Measurements from ENCODE around the gene RGL4.

DNA sequence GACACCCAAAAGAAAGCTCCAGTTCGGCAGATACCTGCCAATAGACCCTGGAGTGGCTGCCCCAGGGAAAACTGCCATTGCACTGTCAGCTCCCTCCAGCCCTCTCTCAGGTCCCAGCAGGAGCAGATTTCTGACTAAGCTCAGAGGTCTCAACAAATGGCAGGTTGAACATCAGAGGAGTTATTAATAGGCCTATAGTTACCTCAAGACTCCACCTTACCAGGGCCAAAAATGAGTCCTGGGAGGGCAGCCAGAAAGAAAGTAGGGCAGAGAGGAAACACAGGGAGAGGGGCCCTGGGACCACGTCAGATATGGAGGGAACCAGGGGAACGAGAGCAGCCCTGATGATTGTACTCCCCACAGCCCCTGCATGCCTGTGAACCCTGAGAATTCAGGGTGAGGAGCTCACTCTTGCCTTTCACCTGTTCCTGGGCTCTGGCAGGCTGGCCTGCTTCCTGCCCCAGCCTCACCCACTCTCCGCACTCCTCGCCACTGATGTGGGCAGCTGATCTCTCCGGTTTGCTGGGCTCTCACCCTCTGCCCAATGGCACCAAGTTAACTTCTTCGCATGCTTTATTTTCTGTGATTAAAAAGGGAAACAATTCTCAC, 4.3 kb upstream of the RGL4 start:
- no peak for TF ChIP-seq POLR2A (IDR thresholded peaks at IDR 0.05)
- TF ChIP-seq, protein P1, sequence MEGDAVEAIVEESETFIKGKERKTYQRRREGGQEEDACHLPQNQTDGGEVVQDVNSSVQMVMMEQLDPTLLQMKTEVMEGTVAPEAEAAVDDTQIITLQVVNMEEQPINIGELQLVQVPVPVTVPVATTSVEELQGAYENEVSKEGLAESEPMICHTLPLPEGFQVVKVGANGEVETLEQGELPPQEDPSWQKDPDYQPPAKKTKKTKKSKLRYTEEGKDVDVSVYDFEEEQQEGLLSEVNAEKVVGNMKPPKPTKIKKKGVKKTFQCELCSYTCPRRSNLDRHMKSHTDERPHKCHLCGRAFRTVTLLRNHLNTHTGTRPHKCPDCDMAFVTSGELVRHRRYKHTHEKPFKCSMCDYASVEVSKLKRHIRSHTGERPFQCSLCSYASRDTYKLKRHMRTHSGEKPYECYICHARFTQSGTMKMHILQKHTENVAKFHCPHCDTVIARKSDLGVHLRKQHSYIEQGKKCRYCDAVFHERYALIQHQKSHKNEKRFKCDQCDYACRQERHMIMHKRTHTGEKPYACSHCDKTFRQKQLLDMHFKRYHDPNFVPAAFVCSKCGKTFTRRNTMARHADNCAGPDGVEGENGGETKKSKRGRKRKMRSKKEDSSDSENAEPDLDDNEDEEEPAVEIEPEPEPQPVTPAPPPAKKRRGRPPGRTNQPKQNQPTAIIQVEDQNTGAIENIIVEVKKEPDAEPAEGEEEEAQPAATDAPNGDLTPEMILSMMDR (IDR thresholded peaks at IDR 0.05) = no peak
